Motor neuron (in vitro differentiated cells): ENCODE data around the gene SFTA2. TPM values are rescaled to one million over a fixed set of nuclear protein-coding genes. Genes with fewer than 3 reads are reported as not detected.

Experiments used
- ATAC-seq, 8 experiments: fragments of 200-7000 bp; cut with Tn5 transposase; replicated peaks in 6 of 8; 2 replicates each; pipeline ENCODE4 v1.8.0; 2021; ENCODE audit warnings: mild to moderate bottlenecking in 8 of 8, moderate library complexity in 8 of 8
- H3K27ac ChIP-seq, 2 donors: fragments of 250-450 bp; sonication (Bioruptor Pico); 2 replicates each; pipeline ENCODE4 v1.9.0; 2021; ENCODE audit warnings: antibody characterized with exemption in 2 of 2, mild to moderate bottlenecking in 2 of 2, moderate library complexity in 1 of 2
- H3K4me1 ChIP-seq, 2 donors: fragments of 250-450 bp; sonication (Bioruptor Pico); replicated peaks in 1 of 2; 2 replicates each; pipeline ENCODE4 v1.6.1; 2021; ENCODE audit warnings: antibody characterized with exemption in 2 of 2, mild to moderate bottlenecking in 2 of 2, moderate library complexity in 1 of 2
- H3K4me3 ChIP-seq, 5 donors: fragments of 250-450 bp; sonication (Bioruptor Pico); 2 replicates each; pipeline ENCODE4 v1.9.0; 2021; ENCODE audit warnings: antibody characterized with exemption in 5 of 5, mild to moderate bottlenecking in 5 of 5, moderate library complexity in 4 of 5
- WGBS, 10 experiments: fragments of 450-650 bp; shearing (Covaris generic); methylation state at CpG; one replicate each; pipeline ENCODE4 v1.0.0; 2022; 5-methylcytosine and 5-hydroxymethylcytosine counted together
- in situ Hi-C, 9 experiments: fragments of 400-800 bp; cut with MboI; loops; one replicate each; pipeline ENCODE4 v1.15.0; 2021; ENCODE audit warnings: low sequenced_read_pairs in 9 of 9, low pct_unique_long_range_greater_than_20kb in 2 of 9; ENCODE audit not compliant: unreplicated experiment in 9 of 9
- total RNA-seq, 8 experiments: library from RNA; unstranded; fragments of 300-600 nt; gene quantifications; 2 replicates each; pipeline versions ENCODE4 v1.2.3 to v1.2.4, GENCODE V29; 2022

Gene SFTA2
- total RNA-seq, 8 experiments from 2014 or later: 1.2 TPM; not detected in 7

GRCh38 chr6:30957716-30958115 is 25.7 kb upstream of the SFTA2 start:
- ATAC-seq: no peak
- H3K4me3 ChIP-seq: no peak overlapping the region
- no peaks in the 10 kb centered on the region for H3K4me1 ChIP-seq
- in situ Hi-C loops: no loop called here
- WGBS, 10 experiments: 22 to 82% (median 79%) methylated on average over 1 to 2 of the region's 2 CpGs; no CpG with 5 or more reads in 3 of the 10 experiments
- no peak overlapping the region for H3K27ac ChIP-seq

DNA sequence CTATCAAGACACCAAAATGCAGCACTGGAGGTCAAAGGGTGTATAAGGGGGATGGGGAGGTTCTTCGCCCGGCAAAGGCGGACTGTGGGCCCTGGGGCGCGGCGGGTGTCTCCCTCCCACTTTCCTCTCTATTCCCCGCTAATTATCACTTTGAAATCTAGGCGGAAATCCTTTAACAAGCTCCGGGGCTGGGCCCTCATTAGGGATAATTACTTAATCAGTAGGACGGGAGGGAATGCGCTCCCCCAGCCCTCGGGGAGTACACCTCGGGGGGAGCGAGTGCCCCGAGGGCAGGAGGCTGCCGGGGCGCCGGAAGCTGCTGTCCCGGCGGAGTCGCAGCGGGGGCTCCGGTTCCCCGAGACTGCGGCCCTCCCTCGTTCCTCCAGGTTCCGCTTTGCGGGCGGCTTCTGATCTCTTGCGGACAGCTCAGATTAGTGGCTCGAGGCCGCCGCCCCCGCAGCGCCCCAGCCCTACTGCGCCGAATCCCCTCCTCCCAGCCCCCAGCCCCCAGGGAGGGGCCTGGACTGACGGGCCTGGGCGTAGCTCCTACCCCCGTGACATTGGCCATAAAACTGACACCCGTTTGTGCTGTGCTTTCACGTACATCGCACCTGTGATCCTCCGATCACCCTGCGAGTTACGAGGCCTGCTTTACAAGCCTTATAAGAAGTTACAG is 23.5 kb upstream of the SFTA2 start:
- Histone ChIP-seq H3K4me1 (no peaks in the 10 kb centered on the region), H3K27ac (no peak overlapping the region), H3K4me3 (peak overlapping the region in 4 of 5 donors; percentile 16 to 32 (median 26))

DNA sequence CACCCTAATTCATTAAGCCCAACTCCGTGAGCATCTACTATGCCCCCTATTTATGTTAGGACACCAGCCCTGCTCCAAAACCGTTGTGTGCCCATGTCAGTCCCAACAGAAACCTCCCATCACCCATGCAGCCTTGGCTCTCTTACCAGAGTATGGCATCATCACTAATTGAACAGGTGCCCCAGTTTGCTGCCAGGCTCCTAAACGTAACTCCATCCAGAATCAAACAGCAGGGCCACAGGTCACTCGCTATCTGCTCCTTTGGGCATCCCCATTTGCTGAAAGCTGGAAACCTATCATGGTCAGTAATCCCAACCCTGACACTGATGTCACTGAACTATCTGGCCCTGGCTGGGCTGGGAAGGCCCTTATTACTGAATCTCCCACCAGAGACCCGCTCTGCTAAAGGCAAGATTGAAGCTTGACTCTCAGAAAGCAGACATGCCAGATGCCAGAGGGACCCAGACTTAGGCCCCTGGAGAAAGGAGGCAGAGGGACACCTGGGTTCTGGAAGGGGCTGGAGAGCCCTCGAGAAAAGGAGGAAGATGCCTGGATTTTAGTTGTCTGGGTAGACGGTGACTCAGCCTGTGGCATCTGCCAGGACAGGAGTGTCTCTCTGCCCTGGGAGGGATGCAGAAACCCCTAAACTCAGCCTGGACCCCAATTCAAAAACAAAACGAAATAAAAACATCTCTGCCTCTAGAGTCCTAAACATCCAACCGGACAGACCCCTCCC is 22.8 kb upstream of the SFTA2 start:
- Histone ChIP-seq H3K27ac (no peak overlapping the region), H3K4me3 (peak overlapping the region in 3 of 5 donors; percentile 25 to 32 (median 27)), H3K4me1 (no peaks in the 10 kb centered on the region)
- ATAC-seq: peak in 3 of 8 experiments; percentile 3 to 28 (median 3)
- 36 to 93% (median 70%) methylated on average over 1 to 6 of the region's 9 CpGs; no CpG with 5 or more reads in 2 of the 10 experiments for WGBS, 10 experiments
- in situ Hi-C loops: no loop called here

More for the DNA sequence above, 23.5 kb upstream of the SFTA2 start:
- in situ Hi-C loops: no loop called here
- 0 to 80% (median 19%) methylated on average over 1 to 12 of the region's 46 CpGs; no CpG with 5 or more reads in 4 of the 10 experiments for WGBS, 10 experiments
- ATAC-seq: peak; percentile 35 to 97 (median 94)

DNA sequence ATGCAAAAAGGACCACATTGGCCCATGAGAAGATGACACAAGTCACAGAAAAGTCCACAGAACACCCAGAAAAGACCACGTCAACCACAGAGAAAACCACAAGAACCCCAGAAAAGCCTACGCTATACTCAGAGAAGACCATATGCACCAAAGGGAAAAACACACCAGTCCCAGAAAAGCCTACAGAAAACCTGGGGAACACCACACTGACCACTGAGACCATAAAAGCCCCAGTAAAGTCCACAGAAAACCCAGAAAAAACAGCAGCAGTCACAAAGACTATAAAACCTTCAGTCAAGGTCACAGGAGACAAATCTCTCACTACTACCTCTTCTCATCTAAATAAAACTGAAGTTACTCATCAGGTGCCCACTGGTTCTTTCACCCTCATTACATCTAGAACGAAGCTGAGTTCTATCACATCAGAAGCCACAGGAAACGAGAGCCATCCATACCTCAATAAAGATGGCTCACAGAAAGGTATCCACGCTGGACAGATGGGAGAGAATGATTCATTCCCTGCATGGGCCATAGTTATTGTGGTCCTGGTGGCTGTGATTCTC is 20.0 kb upstream of the SFTA2 start:
- 28 to 100% (median 52%) methylated on average over 1 to 4 of the region's 5 CpGs for WGBS, 10 experiments
- in situ Hi-C loops: no loop called here

GRCh38 chr6:30948811-30949210 is 16.8 kb upstream of the SFTA2 start:
- in situ Hi-C loops: no loop called here
- Histone ChIP-seq H3K4me3 (no peak overlapping the region), H3K27ac (no peak overlapping the region), H3K4me1 (no peaks in the 10 kb centered on the region)
- 60 to 94% (median 85%) methylated on average over 2 to 6 of the region's 6 CpGs for WGBS, 10 experiments
- ATAC-seq: no peak

More for the DNA sequence above, 20.0 kb upstream of the SFTA2 start:
- Histone ChIP-seq H3K27ac (no peak overlapping the region), H3K4me1 (no peaks in the 10 kb centered on the region), H3K4me3 (no peak overlapping the region)
- ATAC-seq: no peak

DNA sequence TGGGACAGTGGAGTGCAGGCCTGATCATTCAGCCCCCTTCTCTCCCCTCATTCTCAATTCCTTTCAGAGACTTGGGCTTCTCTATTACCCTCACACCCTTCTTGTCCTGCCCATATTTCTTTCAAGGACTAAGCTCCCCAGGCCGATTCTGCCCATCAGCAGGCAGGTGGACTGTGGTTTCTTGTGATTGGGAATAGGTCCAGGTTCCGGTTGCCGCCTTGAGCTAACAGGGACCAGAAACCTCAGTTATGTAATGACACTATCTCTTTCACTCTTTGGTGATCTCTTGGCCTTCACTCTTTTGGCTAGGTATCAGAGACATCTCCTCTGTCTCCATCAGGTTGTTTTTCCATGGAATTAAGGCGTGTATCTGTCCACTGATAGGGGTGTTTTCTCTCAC is 15.3 kb upstream of the SFTA2 start:
- Histone ChIP-seq H3K4me3 (no peak overlapping the region), H3K27ac (no peak overlapping the region), H3K4me1 (no peaks in the 10 kb centered on the region)
- in situ Hi-C loops: no loop called here
- ATAC-seq: no peak
- whole genome bisulfite sequencing, 10 experiments: 0 to 100% (median 66%) methylated on average over 1 to 3 of the region's 4 CpGs; no CpG with 5 or more reads in 4 of the 10 experiments

DNA sequence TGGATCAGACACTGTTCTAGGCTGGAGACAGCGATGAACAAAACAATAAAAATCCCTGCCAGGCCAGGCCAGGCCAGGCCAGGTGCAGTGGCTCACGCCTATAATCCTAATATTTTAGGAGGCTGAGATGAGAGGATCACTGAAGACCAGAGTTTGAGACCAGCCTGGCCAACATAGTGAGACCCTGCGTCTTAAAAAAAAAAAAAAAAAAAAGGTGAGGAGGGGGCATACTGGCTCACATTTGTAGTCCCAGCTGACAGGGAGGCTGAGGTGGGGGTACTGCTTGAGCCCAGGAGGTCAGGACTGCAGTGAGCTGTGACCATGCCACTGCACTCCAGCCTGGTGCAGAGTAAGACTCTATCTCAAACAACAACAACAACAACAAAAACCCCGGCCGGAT is 13.3 kb upstream of the SFTA2 start:
- in situ Hi-C loops: no loop called here
- Histone ChIP-seq H3K27ac (no peak overlapping the region), H3K4me3 (no peak overlapping the region), H3K4me1 (no peaks in the 10 kb centered on the region)
- no peak for ATAC-seq
- WGBS, 10 experiments: 59 to 100% (median 84%) methylated on average over 1 to 4 of the region's 5 CpGs; no CpG with 5 or more reads in 4 of the 10 experiments

GRCh38 chr6:30944051-30944450 is 12.1 kb upstream of the SFTA2 start:
- Histone ChIP-seq H3K27ac (no peak overlapping the region), H3K4me3 (no peak overlapping the region), H3K4me1 (no peaks in the 10 kb centered on the region)
- WGBS, 10 experiments: 68 to 96% (median 87%) methylated on average over 2 to 4 of the region's 4 CpGs; no CpG with 5 or more reads in 1 of the 10 experiments
- in situ Hi-C loops: no loop called here
- no peak for ATAC-seq

DNA sequence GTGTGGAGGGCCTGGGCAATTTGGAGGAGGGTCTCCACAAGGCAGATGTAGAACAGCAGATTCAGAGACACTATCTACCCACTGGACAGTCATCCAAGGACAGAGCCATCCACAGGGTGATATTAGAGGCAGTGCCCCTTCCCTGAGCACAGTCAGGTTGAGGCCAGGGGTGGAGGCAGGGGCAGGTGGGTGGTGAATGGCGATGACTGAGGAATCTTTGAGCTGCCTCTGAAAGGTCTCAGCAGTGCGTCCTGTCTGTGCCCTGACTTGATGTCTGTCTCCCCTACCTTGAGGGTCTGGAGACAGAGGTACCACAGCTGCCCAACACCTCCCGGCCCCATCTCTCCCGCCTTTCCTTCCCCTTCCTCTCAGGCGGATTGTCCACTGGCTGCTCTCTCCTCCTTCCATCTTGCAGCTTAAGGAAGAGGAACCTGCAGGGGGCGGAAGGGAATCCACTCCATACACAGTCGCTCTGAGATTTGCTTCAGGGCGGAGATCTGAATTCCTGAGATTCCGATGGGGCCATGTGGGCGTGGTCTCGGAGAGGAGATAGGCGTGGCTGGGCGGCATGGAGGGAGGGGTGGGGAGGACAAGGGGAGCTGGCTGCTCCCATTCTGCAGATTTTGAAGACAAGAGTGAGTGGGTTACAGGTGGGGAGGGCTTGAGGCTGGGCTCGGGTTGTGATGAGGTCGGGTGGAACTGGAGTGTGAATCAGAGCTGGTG is 10.5 kb upstream of the SFTA2 start:
- Histone ChIP-seq H3K4me1 (no peaks in the 10 kb centered on the region), H3K4me3 (no peak overlapping the region), H3K27ac (no peak overlapping the region)
- ATAC-seq: peak in 7 of 8 experiments; percentile 31 to 99 (median 62)
- in situ Hi-C loops: no loop called here
- 0 to 29% (median 7%) methylated on average over 2 to 3 of the region's 15 CpGs; no CpG with 5 or more reads in 6 of the 10 experiments for WGBS, 10 experiments

DNA sequence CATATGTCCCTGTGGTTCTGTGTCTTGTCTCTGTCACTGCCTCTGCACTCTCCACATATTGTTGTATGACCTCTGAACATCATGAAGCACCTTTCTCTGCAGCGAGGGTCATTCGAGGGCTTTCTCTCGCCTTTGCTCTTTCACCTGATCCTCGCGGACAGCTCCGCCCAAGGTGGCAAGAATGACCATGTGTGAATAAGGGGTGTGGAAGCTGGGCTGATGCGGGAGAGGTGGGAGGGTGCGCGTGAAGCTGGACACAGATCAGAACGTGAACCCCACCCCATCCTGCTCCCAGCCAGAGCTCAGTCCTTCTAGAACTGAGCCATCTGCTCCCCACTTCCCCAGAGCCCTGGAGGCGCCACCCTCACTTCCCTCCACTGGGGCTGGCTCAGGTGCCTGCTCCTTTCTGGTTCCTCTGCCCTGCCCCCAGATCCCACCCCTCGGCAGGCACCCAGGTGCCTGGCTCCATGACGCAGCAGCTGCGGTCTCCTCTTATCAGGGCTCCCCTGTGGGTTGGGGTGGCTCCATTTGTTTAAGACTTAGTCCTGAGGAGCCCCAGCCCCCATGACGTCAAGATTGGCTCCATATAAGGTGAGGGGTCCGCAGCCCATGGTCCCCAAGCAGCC is 8.5 kb upstream of the SFTA2 start, which contains the start of gene MUCL3:
Gene MUCL3, plus strand, starts transcription at position 613 of the 626 bp plus-strand sequence. CDS start 27 bp downstream, outside the sequence.
- Histone ChIP-seq H3K4me3 (no peak within 1 kb of the TSS), H3K27ac (no peak within 1 kb of the TSS), H3K4me1 (no peaks in the 10 kb centered on the region)
- WGBS, 10 experiments: 0 to 98% (median 80%) methylated on average over 1 to 10 of the region's 16 CpGs; no CpG with 5 or more reads in 7 of the 10 experiments
- ATAC-seq: peak in 1 of 8 experiments; percentile 17
- in situ Hi-C loops: no loop called here

- no peaks in the 10 kb centered on the region for H3K4me1 ChIP-seq
- H3K27ac ChIP-seq: no peak overlapping the region
- in situ Hi-C loops: no loop called here
- 0 to 86% methylated on average over 1 to 2 of the region's 3 CpGs; no CpG with 5 or more reads in 8 of the 10 experiments for WGBS, 10 experiments
- no peak overlapping the region for H3K4me3 ChIP-seq
- peak in 5 of 8 experiments; percentile 62 to 86 (median 72) for ATAC-seq
These were observed 7.5 kb upstream of the SFTA2 start for GRCh38 chr6:30939473-30939872.

DNA sequence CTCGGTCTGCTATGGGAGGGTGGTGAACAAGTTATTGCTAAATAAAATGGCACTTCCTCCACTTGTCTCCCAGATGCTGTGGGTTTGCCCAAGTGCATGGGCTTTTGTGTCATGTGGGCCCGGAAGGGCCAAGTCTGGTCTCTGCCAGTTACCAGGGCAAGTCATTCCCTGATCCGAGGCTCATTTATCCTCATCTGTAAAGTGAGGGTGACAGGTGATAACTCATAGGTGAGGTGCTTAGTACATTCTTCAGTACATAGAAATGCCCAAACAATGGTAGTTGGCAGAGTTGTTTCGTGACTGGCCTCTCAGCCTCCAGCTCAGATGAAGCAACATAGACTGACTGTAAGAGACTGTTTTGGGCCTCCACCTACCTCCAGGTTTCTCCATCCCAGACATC is 6.8 kb upstream of the SFTA2 start:
- Histone ChIP-seq H3K4me1 (no peaks in the 10 kb centered on the region), H3K27ac (no peak overlapping the region), H3K4me3 (no peak overlapping the region)
- in situ Hi-C loops: no loop called here
- 33 to 100% (median 73%) methylated on average over 1 to 2 of the region's 4 CpGs; no CpG with 5 or more reads in 4 of the 10 experiments for WGBS, 10 experiments
- no peak for ATAC-seq
